Astrocyte (in vitro differentiated cells and primary cell): ENCODE data around the gene CEACAM16. TPM values are rescaled to one million over a fixed set of nuclear protein-coding genes. Genes with fewer than 3 reads are reported as not detected.

Experiments used
- DNase-seq: peaks from one replicate; pipeline ENCODE4 v3.0.0-alpha.2; 2010; ENCODE audit warnings: low read depth
- FAIRE-seq: peaks from 2 replicates; lab custom pipeline; 2011; peaks lifted over from hg19 to GRCh38; lab: Jason Lieb, UNC
- H2AFZ ChIP-seq: 2 replicates; pipeline ENCODE4 v1.6.0; 2012; ENCODE audit warnings: low read depth, low read length, inconsistent platforms
- H3K27ac ChIP-seq: 2 replicates; pipeline ENCODE4 v1.5.1; 2011; ENCODE audit warnings: low read depth, low read length, inconsistent platforms
- H3K27me3 ChIP-seq: 2 replicates; pipeline ENCODE4 v1.6.0; 2011; ENCODE audit warnings: low read length, inconsistent platforms; ENCODE audit not compliant: insufficient read depth
- H3K36me3 ChIP-seq: 2 replicates; pipeline ENCODE4 v1.5.1; 2011; ENCODE audit warnings: low read length, inconsistent platforms; ENCODE audit not compliant: insufficient read depth
- H3K4me1 ChIP-seq: 2 replicates; pipeline ENCODE4 v1.5.1; 2011; ENCODE audit warnings: low read length, inconsistent platforms; ENCODE audit not compliant: insufficient read depth
- H3K4me2 ChIP-seq: 2 replicates; pipeline ENCODE4 v1.6.0; 2012; ENCODE audit warnings: low read length, inconsistent platforms
- H3K4me3 ChIP-seq: 2 replicates; pipeline ENCODE4 v1.5.1; 2011; ENCODE audit warnings: low read depth, mild to moderate bottlenecking, low read length, inconsistent platforms; ENCODE audit not compliant: insufficient read depth
- H3K79me2 ChIP-seq: 2 replicates; pipeline ENCODE4 v1.6.0; 2012; ENCODE audit warnings: mild to moderate bottlenecking, low read length, inconsistent platforms; ENCODE audit not compliant: insufficient read depth
- H3K9ac ChIP-seq: 2 replicates; pipeline ENCODE4 v1.6.0; 2012; ENCODE audit warnings: mild to moderate bottlenecking, low read length, inconsistent platforms
- H3K9me3 ChIP-seq: 2 replicates; pipeline ENCODE4 v1.5.1; 2012; ENCODE audit warnings: low read depth, mild to moderate bottlenecking, low read length, inconsistent platforms; ENCODE audit not compliant: insufficient read depth
- H4K20me1 ChIP-seq: 2 replicates; pipeline ENCODE4 v1.6.0; 2012; ENCODE audit warnings: low read length, inconsistent platforms; ENCODE audit not compliant: insufficient read depth
- H3K27ac Mint-ChIP-seq: one replicate; pipeline ENCODE4 v1.8.0; 2021; ENCODE audit warnings: mild to moderate bottlenecking, mixed read lengths; ENCODE audit not compliant: unreplicated experiment
- H3K27me3 Mint-ChIP-seq: one replicate; pipeline ENCODE4 v1.8.0; 2021; ENCODE audit warnings: low read depth, mixed read lengths; ENCODE audit not compliant: unreplicated experiment
- H3K36me3 Mint-ChIP-seq: one replicate; pipeline ENCODE4 v1.8.0; 2021; ENCODE audit warnings: low read depth, mixed read lengths; ENCODE audit not compliant: unreplicated experiment
- H3K4me1 Mint-ChIP-seq: one replicate; pipeline ENCODE4 v1.8.0; 2021; ENCODE audit warnings: low read depth, mixed read lengths; ENCODE audit not compliant: unreplicated experiment
- H3K4me3 Mint-ChIP-seq: one replicate; pipeline ENCODE4 v1.8.0; 2021; ENCODE audit warnings: mild to moderate bottlenecking, moderate library complexity, mixed read lengths; ENCODE audit not compliant: unreplicated experiment
- H3K9me3 Mint-ChIP-seq: one replicate; pipeline ENCODE4 v1.8.0; 2021; ENCODE audit warnings: mild to moderate bottlenecking, mixed read lengths; ENCODE audit not compliant: unreplicated experiment
- EZH2 ChIP-seq: IDR thresholded peaks from 2 replicates; pipeline ENCODE4 v1.6.1; 2012; ENCODE audit warnings: mild to moderate bottlenecking, low read length, inconsistent platforms; ENCODE audit not compliant: insufficient read depth
- total RNA-seq: library from RNA; stranded (reverse); gene quantifications from 2 replicates; pipeline ENCODE4 v1.2.1, GENCODE V29; 2021
- TF ChIP-seq, protein P1 (sequence below): IDR thresholded peaks from 2 replicates; pipeline ENCODE4 v1.5.1; 2011; ENCODE audit warnings: low read depth, mild to moderate bottlenecking, inconsistent platforms, low read length, moderate library complexity; ENCODE audit not compliant: insufficient read depth

CEACAM16 gene
- total RNA-seq, 1 donor from 2014 or later, result 0.14 TPM

DNA sequence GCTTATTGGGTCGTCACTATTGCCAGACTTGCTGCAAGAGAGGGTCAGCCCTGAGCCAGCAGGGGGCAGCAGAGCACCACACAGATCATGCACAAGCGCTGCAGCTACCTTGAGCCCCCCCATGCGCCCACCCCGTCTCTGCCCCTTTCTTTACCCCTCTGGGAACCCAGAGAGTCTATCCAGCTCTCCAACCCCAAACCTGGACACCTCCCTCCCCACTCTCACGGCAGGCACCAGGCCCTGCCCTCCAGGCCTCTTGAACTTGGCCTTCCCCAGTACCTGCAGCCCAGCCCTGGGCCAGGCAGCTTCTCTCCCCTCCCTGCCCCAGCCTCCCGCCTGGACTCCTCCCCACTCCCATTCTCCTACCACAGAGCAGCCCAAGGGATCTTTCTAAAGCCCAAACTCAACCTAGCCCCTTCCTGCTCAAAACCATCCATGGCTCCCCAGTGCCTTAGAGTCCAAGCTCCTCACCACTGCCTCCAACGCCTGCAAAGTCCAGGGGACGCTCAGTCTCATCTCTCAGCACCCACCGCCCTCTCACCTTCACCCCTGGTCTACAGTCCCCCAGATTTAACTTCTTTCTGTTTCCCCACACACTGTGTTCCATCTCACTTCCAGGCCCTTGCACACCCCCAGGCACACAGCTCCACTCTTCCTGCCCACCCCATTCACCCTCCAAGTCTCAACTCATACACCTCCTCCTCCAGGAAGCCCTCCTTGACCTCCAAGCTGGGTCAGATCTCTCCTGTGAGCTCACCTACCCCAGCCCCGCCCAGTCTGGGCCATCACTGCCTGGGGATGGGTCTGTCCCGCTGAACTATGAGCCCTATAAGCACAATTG is 9.4 kb upstream of the CEACAM16 start:
- peak; percentile 25 for DNase-seq
- Histone ChIP-seq H3K9me3 (no peaks in the 10 kb centered on the region), H3K27me3 (no peaks in the 10 kb centered on the region), H3K4me3 (no peak overlapping the region), H3K4me1 (peaks cover 25% of the 10 kb centered on the region), H3K79me2 (no peaks in the 10 kb centered on the region), H3K9ac (no peak overlapping the region), H2AFZ (no peak overlapping the region), H3K27ac (no peak overlapping the region), H3K4me2 (no peak overlapping the region), H3K36me3 (no peaks in the 10 kb centered on the region), H4K20me1 (no peaks in the 10 kb centered on the region)
- TF ChIP-seq, protein P1, sequence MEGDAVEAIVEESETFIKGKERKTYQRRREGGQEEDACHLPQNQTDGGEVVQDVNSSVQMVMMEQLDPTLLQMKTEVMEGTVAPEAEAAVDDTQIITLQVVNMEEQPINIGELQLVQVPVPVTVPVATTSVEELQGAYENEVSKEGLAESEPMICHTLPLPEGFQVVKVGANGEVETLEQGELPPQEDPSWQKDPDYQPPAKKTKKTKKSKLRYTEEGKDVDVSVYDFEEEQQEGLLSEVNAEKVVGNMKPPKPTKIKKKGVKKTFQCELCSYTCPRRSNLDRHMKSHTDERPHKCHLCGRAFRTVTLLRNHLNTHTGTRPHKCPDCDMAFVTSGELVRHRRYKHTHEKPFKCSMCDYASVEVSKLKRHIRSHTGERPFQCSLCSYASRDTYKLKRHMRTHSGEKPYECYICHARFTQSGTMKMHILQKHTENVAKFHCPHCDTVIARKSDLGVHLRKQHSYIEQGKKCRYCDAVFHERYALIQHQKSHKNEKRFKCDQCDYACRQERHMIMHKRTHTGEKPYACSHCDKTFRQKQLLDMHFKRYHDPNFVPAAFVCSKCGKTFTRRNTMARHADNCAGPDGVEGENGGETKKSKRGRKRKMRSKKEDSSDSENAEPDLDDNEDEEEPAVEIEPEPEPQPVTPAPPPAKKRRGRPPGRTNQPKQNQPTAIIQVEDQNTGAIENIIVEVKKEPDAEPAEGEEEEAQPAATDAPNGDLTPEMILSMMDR, result peak; percentile 81
- TF ChIP-seq EZH2, result no peak
- FAIRE-seq, result no peak
- Mint-ChIP-seq H3K4me1 (peaks cover 16% of the 10 kb centered on the region), H3K27ac (no peak overlapping the region), H3K27me3 (peaks cover 2% of the 10 kb centered on the region), H3K36me3 (peaks cover 3% of the 10 kb centered on the region), H3K9me3 (no peaks in the 10 kb centered on the region), H3K4me3 (no peak overlapping the region)

DNA sequence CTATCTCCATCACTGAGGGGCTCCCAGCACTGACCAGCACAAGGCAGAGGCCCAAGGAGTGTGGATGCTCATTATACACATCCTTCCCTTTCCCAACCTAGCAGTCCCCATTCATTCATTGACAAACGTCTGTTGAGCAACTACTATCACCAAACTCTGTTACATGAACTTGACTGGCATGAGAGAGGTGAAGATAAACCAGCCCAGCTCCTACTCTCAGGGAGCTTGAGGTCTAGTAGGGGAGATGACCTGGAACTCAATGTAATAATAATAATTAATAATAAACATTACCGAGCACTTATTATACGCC is 8.9 kb upstream of the CEACAM16 start:
- no peak for FAIRE-seq
- no peaks in the 10 kb centered on the region for H3K9me3 ChIP-seq
- H3K27me3 ChIP-seq, result no peaks in the 10 kb centered on the region
- no peaks in the 10 kb centered on the region for H3K36me3 ChIP-seq
- Mint-ChIP-seq H3K9me3 (no peaks in the 10 kb centered on the region), H3K27me3 (peaks cover 2% of the 10 kb centered on the region), H3K4me3 (no peak overlapping the region), H3K27ac (no peak overlapping the region), H3K36me3 (peaks cover 3% of the 10 kb centered on the region), H3K4me1 (peaks cover 12% of the 10 kb centered on the region)
- no peaks in the 10 kb centered on the region for H3K79me2 ChIP-seq
- no peak for DNase-seq
- no peaks in the 10 kb centered on the region for H4K20me1 ChIP-seq
- H3K4me3 ChIP-seq, result no peak overlapping the region
- no peak overlapping the region for H3K4me2 ChIP-seq
- H3K4me1 ChIP-seq, result peaks cover 21% of the 10 kb centered on the region
- H3K27ac ChIP-seq, result no peak overlapping the region
- H2AFZ ChIP-seq, result no peak overlapping the region
- H3K9ac ChIP-seq, result no peak overlapping the region
- TF ChIP-seq, protein P1, result no peak
- TF ChIP-seq EZH2, result no peak

DNA sequence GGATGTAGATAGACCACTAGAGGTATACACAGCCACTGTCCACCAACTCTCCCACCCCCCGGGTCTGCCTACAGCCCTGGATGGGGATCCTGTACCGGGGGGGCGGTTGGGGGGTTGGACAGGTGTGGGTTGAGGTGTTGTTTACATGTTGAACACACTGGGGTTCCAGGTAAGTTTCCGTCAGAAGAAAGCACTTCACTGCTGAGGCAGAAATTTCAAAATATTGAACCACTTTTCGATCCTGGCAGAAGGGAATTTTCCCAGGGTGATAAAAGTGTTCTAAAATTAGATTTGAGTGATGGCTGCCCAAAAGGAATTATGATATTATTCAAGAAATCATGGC is 6.6 kb upstream of the CEACAM16 start:
- no peaks in the 10 kb centered on the region for H3K79me2 ChIP-seq
- no peaks in the 10 kb centered on the region for H3K27me3 ChIP-seq
- H3K36me3 ChIP-seq, result no peaks in the 10 kb centered on the region
- H3K4me1 Mint-ChIP-seq, result peaks cover 7% of the 10 kb centered on the region
- no peak overlapping the region for H3K27ac Mint-ChIP-seq
- no peak overlapping the region for H3K4me3 ChIP-seq
- H3K9me3 ChIP-seq, result no peaks in the 10 kb centered on the region
- H3K4me1 ChIP-seq, result peaks cover 13% of the 10 kb centered on the region
- FAIRE-seq (no peak), DNase-seq (no peak)
- H3K36me3 Mint-ChIP-seq, result peaks cover 3% of the 10 kb centered on the region
- peaks cover 8% of the 10 kb centered on the region for H3K27me3 Mint-ChIP-seq
- no peak overlapping the region for H3K4me3 Mint-ChIP-seq
- H3K9me3 Mint-ChIP-seq, result no peaks in the 10 kb centered on the region
- H3K4me2 ChIP-seq, result peak overlapping the region; percentile 79
- no peak overlapping the region for H3K27ac ChIP-seq
- no peaks in the 10 kb centered on the region for H4K20me1 ChIP-seq
- TF ChIP-seq, protein P1, result no peak
- peak overlapping the region; percentile 61 for H3K9ac ChIP-seq
- H2AFZ ChIP-seq, result no peak overlapping the region
